Esophagus (tissue), 2 donors: ENCODE data around the gene SORL1. TPM values are rescaled to one million over a fixed set of nuclear protein-coding genes. Genes with fewer than 3 reads are reported as not detected.

Source experiments
- H3K27ac ChIP-seq, 2 donors: one replicate each; pipeline ENCODE4 v1.5.1; 2013; ENCODE audit warnings: low read depth in 2 of 2, mild to moderate bottlenecking in 2 of 2, inconsistent platforms in 1 of 2, low read length in 1 of 2, moderate library complexity in 1 of 2
- H3K27me3 ChIP-seq, 2 donors: one replicate each; pipeline ENCODE4 v1.6.1; 2013; ENCODE audit warnings: low read length in 2 of 2, control low read depth in 1 of 2, mild to moderate bottlenecking in 1 of 2; ENCODE audit not compliant: insufficient read depth in 2 of 2, control insufficient read depth in 1 of 2
- H3K36me3 ChIP-seq, 2 donors: one replicate each; pipeline ENCODE4 v1.6.1; 2013; ENCODE audit warnings: low read length in 1 of 2; ENCODE audit not compliant: control insufficient read depth in 2 of 2, insufficient read depth in 2 of 2
- H3K4me1 ChIP-seq, 2 donors: one replicate each; pipeline ENCODE4 v1.6.1; 2013; ENCODE audit warnings: low read length in 1 of 2; ENCODE audit not compliant: control insufficient read depth in 2 of 2, insufficient read depth in 2 of 2
- H3K4me3 ChIP-seq, 2 donors: one replicate each; pipeline ENCODE4 v1.5.1; 2013; ENCODE audit warnings: low read length in 2 of 2, mild to moderate bottlenecking in 2 of 2, low read depth in 1 of 2, moderate library complexity in 1 of 2
- H3K9me3 ChIP-seq, 2 donors: one replicate each; pipeline ENCODE4 v1.6.1; 2013; ENCODE audit warnings: mild to moderate bottlenecking in 2 of 2, low read depth in 1 of 2, low read length in 1 of 2, moderate library complexity in 1 of 2; ENCODE audit not compliant: control insufficient read depth in 2 of 2, insufficient read depth in 1 of 2
- WGBS, 2 donors: extraction: QIAGEN DNeasy Blood & Tissue Kit; methylation state at CpG; one replicate each; pipeline ENCODE4 v1.1.7; 2013; 5-methylcytosine and 5-hydroxymethylcytosine counted together
- polyA plus RNA-seq, 2 donors: library from polyadenylated mRNA; stranded (reverse); fragments of 200-250 nt; gene quantifications; one replicate each; pipeline ENCODE4 v1.2.3, GENCODE V29; 2013
- donor health status: healthy with polysubstance abuse.
- donor health status: Bipolar disorder and iron deficiency.

The SORL1 gene
- polyA plus RNA-seq, 2 donors, result 2.5 to 3.0 TPM

- Histone ChIP-seq H3K4me3 (no peak overlapping the region), H3K9me3 (no peaks in the 10 kb centered on the region), H3K27me3 (no peaks in the 10 kb centered on the region), H3K27ac (no peak overlapping the region), H3K36me3 (no peaks in the 10 kb centered on the region), H3K4me1 (peaks cover 0 to 5% of the 10 kb centered on the region in 2 donors)
- WGBS, 2 donors, result 68 to 78% methylated on average over 12 of the region's 12 CpGs
Observed at GRCh38 chr11:121650351-121651256, 198.5 kb downstream of the SORL1 start.

GRCh38 chr11:121651257-121651605 lies 199.1 kb downstream of the SORL1 start:
- Histone ChIP-seq H3K9me3 (no peaks in the 10 kb centered on the region), H3K36me3 (no peaks in the 10 kb centered on the region), H3K4me1 (peaks cover 0 to 5% of the 10 kb centered on the region in 2 donors), H3K27ac (no peak overlapping the region), H3K4me3 (no peak overlapping the region), H3K27me3 (no peaks in the 10 kb centered on the region)
- 78 to 79% methylated on average over 2 of the region's 2 CpGs for WGBS, 2 donors

- no peaks in the 10 kb centered on the region for H3K9me3 ChIP-seq
- peaks cover 0 to 5% of the 10 kb centered on the region in 2 donors for H3K4me1 ChIP-seq
- 57 to 70% methylated on average over 3 of the region's 3 CpGs for WGBS, 2 donors
- H3K36me3 ChIP-seq, result no peaks in the 10 kb centered on the region
- no peak overlapping the region for H3K27ac ChIP-seq
- H3K27me3 ChIP-seq, result no peaks in the 10 kb centered on the region
- H3K4me3 ChIP-seq, result no peak overlapping the region
Observed at GRCh38 chr11:121652971-121653370, 200.9 kb downstream of the SORL1 start.

- Histone ChIP-seq H3K4me3 (no peak overlapping the region), H3K36me3 (no peaks in the 10 kb centered on the region), H3K27ac (no peak overlapping the region), H3K27me3 (no peaks in the 10 kb centered on the region), H3K9me3 (no peaks in the 10 kb centered on the region), H3K4me1 (peaks cover 0 to 5% of the 10 kb centered on the region in 2 donors)
- 60 to 63% methylated on average over 8 of the region's 8 CpGs for WGBS, 2 donors
Observed at GRCh38 chr11:121654259-121654842, 202.2 kb downstream of the SORL1 start.

- Histone ChIP-seq H3K4me3 (peak overlapping the region; percentile 15 to 44), H3K27me3 (no peaks in the 10 kb centered on the region), H3K9me3 (no peaks in the 10 kb centered on the region), H3K4me1 (peaks cover 0 to 5% of the 10 kb centered on the region in 2 donors), H3K36me3 (no peaks in the 10 kb centered on the region), H3K27ac (peak overlapping the region; percentile 29 to 73)
- 16% methylated on average over 16 of the region's 16 CpGs for WGBS, 2 donors
Observed at GRCh38 chr11:121654843-121655536, 202.9 kb downstream of the SORL1 start.

- H3K36me3 ChIP-seq, result no peaks in the 10 kb centered on the region
- peaks cover 0 to 5% of the 10 kb centered on the region in 2 donors for H3K4me1 ChIP-seq
- 1% methylated on average over 44 of the region's 44 CpGs for WGBS, 2 donors
- no peaks in the 10 kb centered on the region for H3K9me3 ChIP-seq
- peak overlapping the region; percentile 80 to 89 for H3K27ac ChIP-seq
- no peaks in the 10 kb centered on the region for H3K27me3 ChIP-seq
- H3K4me3 ChIP-seq, result peak overlapping the region; percentile 15 to 44
Observed at GRCh38 chr11:121655537-121656327, 203.6 kb downstream of the SORL1 start.

- peak overlapping the region; percentile 57 to 62 for H3K27ac ChIP-seq
- no peak overlapping the region for H3K4me3 ChIP-seq
- 64 to 66% methylated on average over 19 of the region's 19 CpGs for WGBS, 2 donors
- H3K9me3 ChIP-seq, result no peaks in the 10 kb centered on the region
- no peaks in the 10 kb centered on the region for H3K27me3 ChIP-seq
- no peaks in the 10 kb centered on the region for H3K36me3 ChIP-seq
- peaks cover 0 to 5% of the 10 kb centered on the region in 2 donors for H3K4me1 ChIP-seq
Observed at GRCh38 chr11:121656328-121657090, 204.4 kb downstream of the SORL1 start.

- H3K27ac ChIP-seq, result peak overlapping the region; percentile 57 to 62
- no peaks in the 10 kb centered on the region for H3K36me3 ChIP-seq
- no peak overlapping the region for H3K4me3 ChIP-seq
- no peaks in the 10 kb centered on the region for H3K9me3 ChIP-seq
- no peaks in the 10 kb centered on the region for H3K27me3 ChIP-seq
- 83 to 92% methylated on average over 6 of the region's 6 CpGs for WGBS, 2 donors
- peaks cover 0 to 5% of the 10 kb centered on the region in 2 donors for H3K4me1 ChIP-seq
Observed at GRCh38 chr11:121657146-121657545, 205.0 kb downstream of the SORL1 start.
